ENCODE measurements around the gene GLTP. TPM values are rescaled to one million over a fixed set of nuclear protein-coding genes. Genes with fewer than 3 reads are reported as not detected.

The GLTP gene
- total and polyA plus RNA-seq, 2 experiments from 2014 or later = 28.4 to 33.4 TPM

DNA sequence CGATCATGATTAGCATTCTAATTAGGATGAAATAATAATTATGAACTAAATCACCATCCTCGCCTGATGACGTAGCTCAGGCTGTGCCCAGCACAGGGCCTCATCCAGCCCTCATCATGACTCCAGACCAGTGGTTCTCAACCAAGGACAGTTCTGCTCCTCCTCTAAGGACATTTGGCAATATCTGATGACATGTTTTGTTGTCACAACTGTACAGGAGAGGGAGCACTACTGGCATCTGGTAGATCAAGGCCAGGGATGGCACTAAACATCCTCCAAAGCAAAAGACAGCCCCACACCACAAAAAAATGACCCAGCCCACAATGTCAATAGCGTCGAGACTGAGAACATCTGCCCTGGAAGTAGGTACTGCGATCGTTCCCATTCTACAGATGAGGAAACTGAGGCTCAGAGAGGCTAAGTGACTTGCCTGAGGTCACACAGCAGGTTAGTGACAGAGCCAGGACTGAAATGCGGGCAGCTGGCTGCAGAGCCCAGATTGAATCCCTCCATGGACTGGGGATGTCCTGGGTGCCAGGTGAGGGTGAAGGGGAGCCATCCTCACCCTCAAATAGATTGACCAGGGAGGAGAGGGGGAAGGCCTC is 62.6 kb downstream of the GLTP start:
- Histone ChIP-seq H3K9me3 (ENCODE audit: low read depth) (no peaks in the 10 kb centered on the region), H3K27ac (no peak overlapping the region), H3K36me3 (replicated peaks; ENCODE audit: insufficient read depth, low read depth) (no peaks in the 10 kb centered on the region), H3K27me3 (no peaks in the 10 kb centered on the region), H2AFZ (no peak overlapping the region), H4K20me1 (ENCODE audit: insufficient read depth, poor library complexity, severe bottlenecking) (no peaks in the 10 kb centered on the region), H3K9me2 (replicated peaks; ENCODE audit: insufficient read depth) (no peaks in the 10 kb centered on the region), H3K4me1 (ENCODE audit: insufficient read depth) (no peaks in the 10 kb centered on the region), H3K4me2 (no peak overlapping the region), H3K79me2 (no peaks in the 10 kb centered on the region), H3K4me3 (no peak overlapping the region)
- no peak for DNase-seq (ENCODE audit: low spot score)
- TF ChIP-seq EZH2 (IDR thresholded peaks at IDR 0.05; ENCODE audit: borderline replicate concordance) (no peak), EZH2phosphoT487 (IDR thresholded peaks at IDR 0.05; ENCODE audit: low read depth, severe bottlenecking, unreplicated experiment) (no peak)
- TF ChIP-seq, protein P1, sequence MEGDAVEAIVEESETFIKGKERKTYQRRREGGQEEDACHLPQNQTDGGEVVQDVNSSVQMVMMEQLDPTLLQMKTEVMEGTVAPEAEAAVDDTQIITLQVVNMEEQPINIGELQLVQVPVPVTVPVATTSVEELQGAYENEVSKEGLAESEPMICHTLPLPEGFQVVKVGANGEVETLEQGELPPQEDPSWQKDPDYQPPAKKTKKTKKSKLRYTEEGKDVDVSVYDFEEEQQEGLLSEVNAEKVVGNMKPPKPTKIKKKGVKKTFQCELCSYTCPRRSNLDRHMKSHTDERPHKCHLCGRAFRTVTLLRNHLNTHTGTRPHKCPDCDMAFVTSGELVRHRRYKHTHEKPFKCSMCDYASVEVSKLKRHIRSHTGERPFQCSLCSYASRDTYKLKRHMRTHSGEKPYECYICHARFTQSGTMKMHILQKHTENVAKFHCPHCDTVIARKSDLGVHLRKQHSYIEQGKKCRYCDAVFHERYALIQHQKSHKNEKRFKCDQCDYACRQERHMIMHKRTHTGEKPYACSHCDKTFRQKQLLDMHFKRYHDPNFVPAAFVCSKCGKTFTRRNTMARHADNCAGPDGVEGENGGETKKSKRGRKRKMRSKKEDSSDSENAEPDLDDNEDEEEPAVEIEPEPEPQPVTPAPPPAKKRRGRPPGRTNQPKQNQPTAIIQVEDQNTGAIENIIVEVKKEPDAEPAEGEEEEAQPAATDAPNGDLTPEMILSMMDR (IDR thresholded peaks at IDR 0.05; ENCODE audit: poor library complexity) = no peak
- 94% methylated on average over 8 of the region's 8 CpGs for WGBS (ENCODE audit: low lambda C conversion rate, missing lambda C conversion rate)

DNA sequence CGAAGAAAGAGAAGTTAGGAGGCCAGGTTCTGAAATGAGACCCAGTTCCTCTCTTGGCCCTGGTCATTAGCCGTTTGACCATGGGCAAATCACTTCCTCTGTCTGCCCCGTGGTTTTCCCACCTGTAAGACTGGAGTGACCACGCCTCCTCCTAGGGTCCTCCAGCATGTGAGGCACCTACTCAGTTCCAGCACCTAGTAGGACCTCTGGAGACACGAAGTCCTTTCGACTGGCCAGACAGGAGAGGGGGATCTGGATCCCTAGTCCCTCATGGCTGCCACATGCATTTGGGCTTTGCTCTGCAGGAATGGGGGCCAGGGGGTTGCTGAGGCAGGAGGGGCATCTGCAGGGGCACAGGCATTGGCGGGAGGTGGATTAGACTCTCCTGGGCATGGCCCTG is 63.5 kb downstream of the GLTP start:
- Histone ChIP-seq H3K4me2 (no peak overlapping the region), H3K27me3 (no peaks in the 10 kb centered on the region), H3K9me2 (replicated peaks; ENCODE audit: insufficient read depth) (no peaks in the 10 kb centered on the region), H3K9me3 (ENCODE audit: low read depth) (no peaks in the 10 kb centered on the region), H3K4me3 (no peak overlapping the region), H4K20me1 (ENCODE audit: insufficient read depth, poor library complexity, severe bottlenecking) (no peaks in the 10 kb centered on the region), H3K36me3 (replicated peaks; ENCODE audit: insufficient read depth, low read depth) (no peaks in the 10 kb centered on the region), H2AFZ (no peak overlapping the region), H3K27ac (no peak overlapping the region), H3K79me2 (no peaks in the 10 kb centered on the region), H3K4me1 (ENCODE audit: insufficient read depth) (no peaks in the 10 kb centered on the region)
- no peak for DNase-seq (ENCODE audit: low spot score)
- TF ChIP-seq, protein P1 (IDR thresholded peaks at IDR 0.05; ENCODE audit: poor library complexity) = no peak
- TF ChIP-seq EZH2phosphoT487 (IDR thresholded peaks at IDR 0.05; ENCODE audit: low read depth, severe bottlenecking, unreplicated experiment) (no peak), EZH2 (IDR thresholded peaks at IDR 0.05; ENCODE audit: borderline replicate concordance) (no peak)
- WGBS (ENCODE audit: low lambda C conversion rate, missing lambda C conversion rate) = 95% methylated on average over 6 of the region's 7 CpGs

DNA sequence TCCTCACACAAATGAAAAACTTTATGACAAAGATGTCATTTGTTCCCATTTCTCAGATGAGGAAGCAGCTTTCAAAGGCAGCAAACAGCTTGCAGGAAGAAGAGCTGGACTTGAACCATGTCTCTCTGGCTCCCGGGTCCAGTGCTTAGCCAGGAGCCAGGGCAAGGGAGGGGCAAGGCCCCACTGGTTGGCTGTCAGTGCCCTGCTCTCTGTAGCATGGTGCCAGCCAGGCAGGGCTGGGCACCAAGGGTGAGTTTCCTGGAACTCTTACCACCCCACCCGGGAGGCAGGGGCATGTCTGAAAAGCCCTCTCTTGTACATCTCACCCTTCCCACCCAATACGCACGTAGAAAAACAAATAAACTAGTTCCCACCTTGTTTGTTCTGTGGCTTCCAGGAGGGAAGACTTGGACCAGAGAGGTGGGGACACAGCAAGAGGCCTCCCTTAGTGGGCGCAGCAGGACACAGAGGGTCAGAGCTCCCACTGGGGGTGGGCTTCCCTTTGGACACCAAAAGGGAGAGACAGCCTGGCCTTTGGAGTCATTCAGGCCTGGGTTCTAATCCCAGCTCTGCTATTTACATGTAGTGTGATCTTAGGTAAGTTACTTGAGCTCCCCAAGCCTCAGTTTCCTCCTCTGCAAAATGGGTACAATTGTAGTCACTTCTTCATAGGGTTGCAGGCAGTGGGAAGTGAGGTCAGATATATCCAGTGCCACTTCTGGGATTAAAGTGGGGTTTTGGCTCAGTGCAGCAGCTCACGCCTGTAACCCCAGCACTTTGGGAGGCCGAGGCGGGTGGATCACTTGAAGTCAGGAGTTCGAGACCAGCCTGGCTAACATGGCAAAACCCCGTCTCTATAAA is 64.4 kb downstream of the GLTP start:
- H4K20me1 ChIP-seq (ENCODE audit: insufficient read depth, poor library complexity, severe bottlenecking) = no peaks in the 10 kb centered on the region
- no peaks in the 10 kb centered on the region for H3K4me1 ChIP-seq (ENCODE audit: insufficient read depth)
- H3K4me3 ChIP-seq = no peak overlapping the region
- H3K27me3 ChIP-seq = no peaks in the 10 kb centered on the region
- no peak for DNase-seq (ENCODE audit: low spot score)
- H2AFZ ChIP-seq = no peak overlapping the region
- no peaks in the 10 kb centered on the region for H3K9me2 ChIP-seq (replicated peaks; ENCODE audit: insufficient read depth)
- TF ChIP-seq, protein P1 (IDR thresholded peaks at IDR 0.05; ENCODE audit: poor library complexity) = no peak
- TF ChIP-seq EZH2 (IDR thresholded peaks at IDR 0.05; ENCODE audit: borderline replicate concordance) (no peak), EZH2phosphoT487 (IDR thresholded peaks at IDR 0.05; ENCODE audit: low read depth, severe bottlenecking, unreplicated experiment) (no peak)
- WGBS (ENCODE audit: low lambda C conversion rate, missing lambda C conversion rate) = 81% methylated on average over 10 of the region's 10 CpGs
- no peak overlapping the region for H3K27ac ChIP-seq
- H3K79me2 ChIP-seq = no peaks in the 10 kb centered on the region
- H3K9me3 ChIP-seq (ENCODE audit: low read depth) = no peaks in the 10 kb centered on the region
- H3K4me2 ChIP-seq = no peak overlapping the region
- no peaks in the 10 kb centered on the region for H3K36me3 ChIP-seq (replicated peaks; ENCODE audit: insufficient read depth, low read depth)
